HG02973 (cell line): ENCODE data around the gene CKM.
"Not testable (repeated sequence)": the region's sequence is repeated elsewhere in the genome, so short reads cannot be mapped to it uniquely, and the experiment has no call there.

Source experiments
- ATAC-seq: cut with Tn5 transposase; IDR thresholded peaks from one replicate; pipeline ENCODE4 v1.9.1; 2021; ENCODE audit warnings: moderate library complexity; ENCODE audit not compliant: unreplicated experiment

CKM gene

GRCh38 chr19:45321848-45322247 is 827 bp downstream of the CKM start:
- ATAC-seq: no peak

- no peak for ATAC-seq
Measured at GRCh38 chr19:45320997-45321775, 1.5 kb downstream of the CKM start.

GRCh38 chr19:45315304-45315703 is 7.4 kb downstream of the CKM start:
- ATAC-seq: no peak

- no peak for ATAC-seq
Measured at GRCh38 chr19:45314708-45315245, 7.9 kb downstream of the CKM start.

- not testable (repeated sequence) for ATAC-seq
Measured at GRCh38 chr19:45312285-45312684, 10.4 kb downstream of the CKM start.

GRCh38 chr19:45311621-45312020 is 11.1 kb downstream of the CKM start:
- no peak for ATAC-seq

- not testable (repeated sequence) for ATAC-seq
Measured at GRCh38 chr19:45309322-45309721, 13.4 kb downstream of the CKM start.

GRCh38 chr19:45307361-45307760 is 15.3 kb downstream of the CKM start:
- ATAC-seq: no peak

- no peak for ATAC-seq
Measured at GRCh38 chr19:45306518-45307027, 16.1 kb downstream of the CKM start.

GRCh38 chr19:45306040-45306439 is 16.6 kb downstream of the CKM start:
- no peak for ATAC-seq

- no peak for ATAC-seq
Measured at GRCh38 chr19:45305421-45305820, 17.3 kb downstream of the CKM start.

GRCh38 chr19:45305007-45305406 is 17.7 kb downstream of the CKM start:
- no peak for ATAC-seq

GRCh38 chr19:45304141-45304926 is 18.3 kb downstream of the CKM start:
- ATAC-seq: no peak

GRCh38 chr19:45303269-45304060 is 19.2 kb downstream of the CKM start:
- ATAC-seq: no peak

- ATAC-seq: no peak
Measured at GRCh38 chr19:45302416-45302815, 20.3 kb downstream of the CKM start.

GRCh38 chr19:45299719-45300118 is 23.0 kb downstream of the CKM start:
- ATAC-seq: no peak

GRCh38 chr19:45298264-45298663 is 24.4 kb downstream of the CKM start:
- no peak for ATAC-seq

- no peak for ATAC-seq
Measured at GRCh38 chr19:45297674-45298073, 25.0 kb downstream of the CKM start.

- ATAC-seq: no peak
Measured at GRCh38 chr19:45296355-45296754, 26.3 kb downstream of the CKM start.

- no peak for ATAC-seq
Measured at GRCh38 chr19:45295873-45296272, 26.8 kb downstream of the CKM start.
